LNCAP (cell line): ENCODE results near the gene VAPB.

Source experiments
- TF ChIP-seq, protein P1 (sequence below): fragments of 450-650 bp; IDR thresholded peaks from 2 replicates; pipeline ENCODE4 v1.5.1; 2017; ENCODE audit warnings: mild to moderate bottlenecking

VAPB gene, protein sequence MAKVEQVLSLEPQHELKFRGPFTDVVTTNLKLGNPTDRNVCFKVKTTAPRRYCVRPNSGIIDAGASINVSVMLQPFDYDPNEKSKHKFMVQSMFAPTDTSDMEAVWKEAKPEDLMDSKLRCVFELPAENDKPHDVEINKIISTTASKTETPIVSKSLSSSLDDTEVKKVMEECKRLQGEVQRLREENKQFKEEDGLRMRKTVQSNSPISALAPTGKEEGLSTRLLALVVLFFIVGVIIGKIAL

GRCh38 chr20:58388882-58389323 lies at the start of gene VAPB:
TSS of gene VAPB (plus strand) at chr20:58389229. CDS start at chr20:58389460, 231 bp downstream.
- TF ChIP-seq, protein P1, sequence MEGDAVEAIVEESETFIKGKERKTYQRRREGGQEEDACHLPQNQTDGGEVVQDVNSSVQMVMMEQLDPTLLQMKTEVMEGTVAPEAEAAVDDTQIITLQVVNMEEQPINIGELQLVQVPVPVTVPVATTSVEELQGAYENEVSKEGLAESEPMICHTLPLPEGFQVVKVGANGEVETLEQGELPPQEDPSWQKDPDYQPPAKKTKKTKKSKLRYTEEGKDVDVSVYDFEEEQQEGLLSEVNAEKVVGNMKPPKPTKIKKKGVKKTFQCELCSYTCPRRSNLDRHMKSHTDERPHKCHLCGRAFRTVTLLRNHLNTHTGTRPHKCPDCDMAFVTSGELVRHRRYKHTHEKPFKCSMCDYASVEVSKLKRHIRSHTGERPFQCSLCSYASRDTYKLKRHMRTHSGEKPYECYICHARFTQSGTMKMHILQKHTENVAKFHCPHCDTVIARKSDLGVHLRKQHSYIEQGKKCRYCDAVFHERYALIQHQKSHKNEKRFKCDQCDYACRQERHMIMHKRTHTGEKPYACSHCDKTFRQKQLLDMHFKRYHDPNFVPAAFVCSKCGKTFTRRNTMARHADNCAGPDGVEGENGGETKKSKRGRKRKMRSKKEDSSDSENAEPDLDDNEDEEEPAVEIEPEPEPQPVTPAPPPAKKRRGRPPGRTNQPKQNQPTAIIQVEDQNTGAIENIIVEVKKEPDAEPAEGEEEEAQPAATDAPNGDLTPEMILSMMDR, result no peak

DNA sequence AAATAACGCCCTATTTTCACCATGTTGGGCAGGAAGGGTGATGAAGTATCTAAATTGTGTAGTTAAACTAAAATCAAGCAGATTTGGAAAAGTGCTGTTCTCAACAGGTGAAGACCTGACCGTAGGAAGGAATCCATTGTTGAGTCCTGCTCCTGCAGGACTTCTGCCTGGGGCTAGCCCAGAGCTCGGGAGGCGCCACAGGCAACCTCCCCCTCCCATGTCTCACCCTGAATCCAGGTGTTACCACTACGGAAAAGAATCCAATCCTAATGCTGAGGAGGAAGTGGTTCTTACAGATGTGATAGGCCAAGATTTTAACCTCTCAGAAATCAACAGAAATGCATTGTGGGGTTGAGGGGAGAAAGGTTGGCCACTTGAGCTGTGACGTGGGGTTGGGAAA lies 49.3 kb upstream of the VAPB start:
- TF ChIP-seq, protein P1, result no peak

DNA sequence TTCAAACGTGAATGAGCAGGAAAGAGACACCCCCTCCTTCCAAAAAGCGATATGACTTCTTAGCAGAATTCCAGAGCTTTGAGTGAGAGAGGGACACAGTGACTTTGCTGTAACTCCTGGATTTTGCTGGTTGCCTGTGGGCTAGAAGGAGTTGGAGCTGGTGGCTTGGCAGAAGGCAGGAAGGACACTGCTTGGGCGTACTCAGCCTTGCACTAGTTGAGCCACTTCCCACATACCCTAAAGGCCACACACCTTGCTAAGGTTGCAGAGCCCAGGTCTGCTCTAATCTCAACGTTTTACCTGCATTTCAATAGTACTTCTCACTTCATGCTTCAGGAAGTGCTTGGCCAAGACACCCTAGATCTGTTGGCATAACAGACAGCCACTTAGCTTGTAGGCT lies 48.9 kb upstream of the VAPB start:
- TF ChIP-seq, protein P1, result no peak

- TF ChIP-seq, protein P1, result no peak
Observed at GRCh38 chr20:58340853-58341252, 48.2 kb upstream of the VAPB start.

- TF ChIP-seq, protein P1, result no peak
Observed at GRCh38 chr20:58342104-58342945, 46.7 kb upstream of the VAPB start.

DNA sequence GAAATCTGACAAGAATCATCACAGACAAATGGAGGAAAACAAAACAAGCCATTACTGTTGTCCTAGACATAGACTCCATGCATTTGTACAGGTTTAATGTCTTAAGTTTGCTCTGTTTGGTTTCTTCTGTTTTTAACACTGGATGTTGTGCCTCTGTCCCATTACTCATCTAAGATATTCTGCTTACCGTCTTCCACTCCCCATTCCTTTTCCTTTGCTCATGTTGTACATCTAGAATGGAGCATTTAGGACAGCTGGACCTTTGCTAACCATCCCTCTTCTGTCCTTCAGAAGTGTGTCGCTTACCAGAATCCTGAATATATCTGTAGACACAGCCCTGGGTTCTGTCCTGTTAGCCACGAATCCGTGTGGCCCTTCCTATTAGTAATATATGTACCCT lies 44.3 kb upstream of the VAPB start:
- TF ChIP-seq, protein P1, result no peak

GRCh38 chr20:58349570-58349969 lies 39.5 kb upstream of the VAPB start:
- TF ChIP-seq, protein P1, result no peak
